ENCODE data around the gene FCRLB.
"Not testable (repeated sequence)": the region's sequence is repeated elsewhere in the genome, so short reads cannot be mapped to it uniquely, and the experiment has no call there.

The FCRLB gene

GRCh38 chr1:161740921-161741320 is 19.6 kb downstream of the FCRLB start:
- DNase-seq (ENCODE audit: low read depth in 2 of 2), result no peak

- DNase-seq (ENCODE audit: low read depth in 2 of 2), result no peak
Measured at GRCh38 chr1:161743231-161743630, 21.9 kb downstream of the FCRLB start.

- DNase-seq (ENCODE audit: low read depth in 2 of 2), result no peak
Measured at GRCh38 chr1:161747801-161748200, 26.5 kb downstream of the FCRLB start.

- DNase-seq (ENCODE audit: low read depth in 2 of 2), result peak; percentile 80 to 82
Measured at GRCh38 chr1:161749509-161750407, 28.4 kb downstream of the FCRLB start, which contains the start of gene DUSP12. TSS of gene DUSP12 (plus strand) at chr1:161749786. CDS start at chr1:161749802, 16 bp downstream.

- DNase-seq (ENCODE audit: low read depth in 2 of 2), result no peak
Measured at GRCh38 chr1:161763522-161764098, 42.3 kb downstream of the FCRLB start.

GRCh38 chr1:161766102-161766981 is 45.0 kb downstream of the FCRLB start, which contains the start of gene ATF6:
TSS of gene ATF6 (plus strand) at chr1:161766320. CDS start at chr1:161766361, 41 bp downstream.
- DNase-seq (ENCODE audit: low read depth in 2 of 2), result peak; percentile 68 to 70

- no peak for DNase-seq (ENCODE audit: low read depth in 2 of 2)
Measured at GRCh38 chr1:161768461-161768860, 47.1 kb downstream of the FCRLB start.

GRCh38 chr1:161768986-161769672 is 47.8 kb downstream of the FCRLB start:
- no peak for DNase-seq (ENCODE audit: low read depth in 2 of 2)

- not testable (repeated sequence) for DNase-seq (ENCODE audit: low read depth in 2 of 2)
Measured at GRCh38 chr1:161769673-161770045, 48.3 kb downstream of the FCRLB start.

GRCh38 chr1:161770250-161770649 is 48.9 kb downstream of the FCRLB start:
- no peak for DNase-seq (ENCODE audit: low read depth in 2 of 2)

- DNase-seq (ENCODE audit: low read depth in 2 of 2), result no peak
Measured at GRCh38 chr1:161771161-161771560, 49.8 kb downstream of the FCRLB start.

GRCh38 chr1:161771973-161772372 is 50.6 kb downstream of the FCRLB start:
- no peak for DNase-seq (ENCODE audit: low read depth in 2 of 2)

GRCh38 chr1:161772397-161772796 is 51.1 kb downstream of the FCRLB start:
- no peak for DNase-seq (ENCODE audit: low read depth in 2 of 2)

GRCh38 chr1:161773791-161774190 is 52.4 kb downstream of the FCRLB start:
- no peak for DNase-seq (ENCODE audit: low read depth in 2 of 2)

- DNase-seq (ENCODE audit: low read depth in 2 of 2), result no peak
Measured at GRCh38 chr1:161777261-161777660, 55.9 kb downstream of the FCRLB start.

Measured in stimulated activated CD4-positive, alpha-beta T cell treated with anti-CD3 and anti-CD28 coated beads, Interleukin-12 subunit alpha, Interleukin-12 subunit beta, amount 100 ng/mL, for 24 hours (primary cell).